ENCODE measurements around the gene CYP2A7.
"Not testable (repeated sequence)": the region's sequence is repeated elsewhere in the genome, so short reads cannot be mapped to it uniquely, and the experiment has no call there.

- TF ChIP-seq, protein P1, sequence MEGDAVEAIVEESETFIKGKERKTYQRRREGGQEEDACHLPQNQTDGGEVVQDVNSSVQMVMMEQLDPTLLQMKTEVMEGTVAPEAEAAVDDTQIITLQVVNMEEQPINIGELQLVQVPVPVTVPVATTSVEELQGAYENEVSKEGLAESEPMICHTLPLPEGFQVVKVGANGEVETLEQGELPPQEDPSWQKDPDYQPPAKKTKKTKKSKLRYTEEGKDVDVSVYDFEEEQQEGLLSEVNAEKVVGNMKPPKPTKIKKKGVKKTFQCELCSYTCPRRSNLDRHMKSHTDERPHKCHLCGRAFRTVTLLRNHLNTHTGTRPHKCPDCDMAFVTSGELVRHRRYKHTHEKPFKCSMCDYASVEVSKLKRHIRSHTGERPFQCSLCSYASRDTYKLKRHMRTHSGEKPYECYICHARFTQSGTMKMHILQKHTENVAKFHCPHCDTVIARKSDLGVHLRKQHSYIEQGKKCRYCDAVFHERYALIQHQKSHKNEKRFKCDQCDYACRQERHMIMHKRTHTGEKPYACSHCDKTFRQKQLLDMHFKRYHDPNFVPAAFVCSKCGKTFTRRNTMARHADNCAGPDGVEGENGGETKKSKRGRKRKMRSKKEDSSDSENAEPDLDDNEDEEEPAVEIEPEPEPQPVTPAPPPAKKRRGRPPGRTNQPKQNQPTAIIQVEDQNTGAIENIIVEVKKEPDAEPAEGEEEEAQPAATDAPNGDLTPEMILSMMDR (conservative IDR thresholded peaks at IDR 0.05), result not testable (repeated sequence)
- TF ChIP-seq ZFX (IDR thresholded peaks at IDR 0.05), result not testable (repeated sequence)
Observed at GRCh38 chr19:40884187-40884931, 2.3 kb upstream of the CYP2A7 start.
